GM21367 (cell line): Measurements from ENCODE around the gene DCLK2.
"Not testable (repeated sequence)": the region's sequence is repeated elsewhere in the genome, so short reads cannot be mapped to it uniquely, and the experiment has no call there.

ENCODE experiments used
- ATAC-seq: cut with Tn5 transposase; IDR thresholded peaks from one replicate; pipeline ENCODE4 v1.9.1; 2021; ENCODE audit not compliant: unreplicated experiment

DCLK2 gene

GRCh38 chr4:150197256-150197655, 119.0 kb downstream of the DCLK2 start:
- ATAC-seq: not testable (repeated sequence)

GRCh38 chr4:150199056-150199455, 120.8 kb downstream of the DCLK2 start:
- no peak for ATAC-seq

GRCh38 chr4:150205016-150205415, 126.8 kb downstream of the DCLK2 start:
- no peak for ATAC-seq

- no peak for ATAC-seq
Measured at GRCh38 chr4:150206265-150206664, 128.0 kb downstream of the DCLK2 start.

GRCh38 chr4:150206954-150207353, 128.7 kb downstream of the DCLK2 start:
- no peak for ATAC-seq

GRCh38 chr4:150207871-150208270, 129.6 kb downstream of the DCLK2 start:
- no peak for ATAC-seq

- ATAC-seq: peak; percentile 72
Measured at GRCh38 chr4:150209140-150209829, 131.0 kb downstream of the DCLK2 start.

GRCh38 chr4:150211016-150211415, 132.8 kb downstream of the DCLK2 start:
- ATAC-seq: no peak

- no peak for ATAC-seq
Measured at GRCh38 chr4:150211799-150212445, 133.7 kb downstream of the DCLK2 start.

- ATAC-seq: no peak
Measured at GRCh38 chr4:150212485-150212884, 134.2 kb downstream of the DCLK2 start.

GRCh38 chr4:150212927-150213326, 134.7 kb downstream of the DCLK2 start:
- ATAC-seq: no peak

- no peak for ATAC-seq
Measured at GRCh38 chr4:150215601-150216000, 137.4 kb downstream of the DCLK2 start.

- no peak for ATAC-seq
Measured at GRCh38 chr4:150216726-150217125, 138.5 kb downstream of the DCLK2 start.

- no peak for ATAC-seq
Measured at GRCh38 chr4:150217192-150217591, 138.9 kb downstream of the DCLK2 start.

GRCh38 chr4:150217808-150218207, 139.6 kb downstream of the DCLK2 start:
- ATAC-seq: no peak

GRCh38 chr4:150218447-150218846, 140.2 kb downstream of the DCLK2 start:
- no peak for ATAC-seq

- no peak for ATAC-seq
Measured at GRCh38 chr4:150219841-150220240, 141.6 kb downstream of the DCLK2 start.

GRCh38 chr4:150224896-150225591, 146.8 kb downstream of the DCLK2 start:
- ATAC-seq: no peak

- ATAC-seq: no peak
Measured at GRCh38 chr4:150229520-150229919, 151.3 kb downstream of the DCLK2 start.

GRCh38 chr4:150230561-150230960, 152.3 kb downstream of the DCLK2 start:
- ATAC-seq: no peak

- no peak for ATAC-seq
Measured at GRCh38 chr4:150231107-150231770, 153.0 kb downstream of the DCLK2 start.

GRCh38 chr4:150232029-150232428, 153.8 kb downstream of the DCLK2 start:
- ATAC-seq: no peak
